GM18951 (cell line): ENCODE results near the gene RNASE9.
"Not testable (repeated sequence)": the region's sequence is repeated elsewhere in the genome, so short reads cannot be mapped to it uniquely, and the experiment has no call there.

Experiments
- POLR2A ChIP-seq: IDR thresholded peaks from 4 replicates; pipeline ENCODE4 v1.6.1; 2011; ENCODE audit warnings: mild to moderate bottlenecking; ENCODE audit not compliant: insufficient read length, insufficient read depth; ENCODE audit errors: extremely low read depth
- in situ Hi-C: fragments of 300-500 bp; cut with MboI; formaldehyde crosslinking; loops from one replicate; pipeline ENCODE4 v1.12.0; 2022; ENCODE audit warnings: low sequenced_read_pairs, mixed read lengths, inconsistent platforms; ENCODE audit not compliant: unreplicated experiment

The RNASE9 gene

DNA sequence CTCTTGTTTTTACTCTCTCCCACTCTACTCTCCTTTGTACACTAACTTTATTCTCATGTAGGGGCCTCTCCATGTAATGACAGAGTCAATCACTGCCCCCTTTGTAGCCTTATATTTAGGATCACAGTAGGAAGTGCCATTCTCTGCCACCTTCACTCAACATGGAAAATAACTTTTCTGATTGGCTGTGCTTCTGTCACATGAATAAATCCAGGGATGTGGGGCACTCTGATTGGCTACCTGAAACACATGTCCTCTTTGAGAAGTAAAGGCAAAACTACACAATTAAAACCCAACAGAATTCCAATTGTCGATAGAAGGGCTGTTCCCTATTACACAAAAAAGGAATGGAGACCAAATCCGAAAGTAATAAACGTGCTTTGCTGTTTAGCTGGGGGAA is at the start of gene RNASE9:
RNASE9 (minus strand) TSS at position 87 of the 400 bp plus-strand sequence.
- in situ Hi-C loops, result no loop called here

DNA sequence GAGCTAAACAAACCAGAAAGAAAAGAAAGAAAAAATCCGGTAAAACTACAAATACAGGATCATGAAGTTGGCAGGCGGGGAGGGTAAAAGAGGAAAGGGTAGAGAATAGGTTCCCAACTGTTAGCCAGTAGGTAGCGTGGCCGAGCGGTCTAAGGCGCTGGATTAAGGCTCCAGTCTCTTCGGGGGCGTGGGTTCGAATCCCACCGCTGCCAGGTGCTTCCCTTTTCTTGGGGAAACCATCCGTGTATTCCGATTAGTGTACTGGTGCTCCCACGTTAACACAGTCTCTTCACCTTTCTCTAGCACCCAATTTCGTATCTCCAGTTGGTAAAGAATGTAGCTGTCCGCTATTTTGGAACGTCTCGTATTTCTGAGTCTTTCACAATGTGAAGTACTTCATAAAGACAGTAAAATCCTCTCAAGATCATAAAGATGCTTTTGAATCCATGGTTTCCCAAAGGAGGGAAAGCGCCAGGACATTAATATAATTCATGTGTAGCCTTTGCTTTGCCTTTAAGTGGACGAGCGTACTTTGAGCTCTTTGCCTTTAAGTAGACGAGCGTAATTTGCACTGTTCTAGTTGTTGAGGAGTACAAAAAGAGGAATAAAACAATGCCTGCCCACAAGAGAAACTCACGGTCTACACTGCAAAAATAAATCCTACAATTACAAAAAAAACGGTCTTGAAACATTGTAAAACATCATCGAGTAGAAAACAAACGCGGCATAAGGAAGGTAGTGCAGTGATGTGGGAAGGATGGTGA is 49.3 kb upstream of the RNASE9 start:
- in situ Hi-C loops, result loop anchor here (5.0 kb wide), 2 partner anchors 77 to 278 kb away; partner anchors contain the start of genes ANG and CCNB1IP1
- no peak for TF ChIP-seq POLR2A

More for the DNA sequence above, at the start of gene RNASE9:
- no peak for TF ChIP-seq POLR2A

DNA sequence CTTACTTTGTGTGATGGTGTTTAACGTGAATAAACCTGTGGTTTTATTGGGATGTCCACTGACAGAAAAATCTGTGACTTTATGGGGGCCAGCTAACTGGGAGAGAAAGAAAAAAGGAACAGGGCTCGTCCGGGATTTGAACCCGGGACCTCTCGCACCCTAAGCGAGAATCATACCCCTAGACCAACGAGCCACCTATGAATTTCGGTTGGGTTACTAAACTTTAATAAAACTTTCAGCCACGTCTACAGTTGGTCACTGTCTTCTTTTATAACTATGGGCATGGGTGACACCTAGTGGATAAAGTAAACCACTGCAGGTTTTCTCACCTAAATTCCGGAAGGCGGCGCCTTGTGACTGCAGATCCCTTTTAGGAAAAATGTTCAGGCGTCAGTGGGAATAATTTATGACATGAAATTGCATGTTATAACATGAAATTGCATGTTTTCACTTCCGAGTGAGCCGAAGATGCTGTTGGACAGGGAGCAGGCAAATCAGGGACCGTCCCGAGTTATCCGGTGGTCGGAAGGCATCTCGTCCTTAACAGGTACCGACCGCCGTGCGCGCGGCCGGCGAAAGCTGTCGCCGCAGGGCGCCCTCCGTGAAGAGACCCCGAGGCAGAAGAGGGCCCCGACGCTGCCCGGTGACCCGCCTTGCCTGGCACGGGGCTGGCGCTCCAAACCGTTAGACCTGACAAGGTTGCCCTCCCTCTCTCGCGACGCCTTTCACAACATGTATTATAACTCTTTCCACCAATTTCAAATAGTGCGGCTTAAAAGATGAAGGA is 48.6 kb upstream of the RNASE9 start:
- no peak for TF ChIP-seq POLR2A
- in situ Hi-C loops, result loop anchor here (5.0 kb wide), 2 partner anchors 78 to 277 kb away; partner anchors contain the start of genes ANG and CCNB1IP1

DNA sequence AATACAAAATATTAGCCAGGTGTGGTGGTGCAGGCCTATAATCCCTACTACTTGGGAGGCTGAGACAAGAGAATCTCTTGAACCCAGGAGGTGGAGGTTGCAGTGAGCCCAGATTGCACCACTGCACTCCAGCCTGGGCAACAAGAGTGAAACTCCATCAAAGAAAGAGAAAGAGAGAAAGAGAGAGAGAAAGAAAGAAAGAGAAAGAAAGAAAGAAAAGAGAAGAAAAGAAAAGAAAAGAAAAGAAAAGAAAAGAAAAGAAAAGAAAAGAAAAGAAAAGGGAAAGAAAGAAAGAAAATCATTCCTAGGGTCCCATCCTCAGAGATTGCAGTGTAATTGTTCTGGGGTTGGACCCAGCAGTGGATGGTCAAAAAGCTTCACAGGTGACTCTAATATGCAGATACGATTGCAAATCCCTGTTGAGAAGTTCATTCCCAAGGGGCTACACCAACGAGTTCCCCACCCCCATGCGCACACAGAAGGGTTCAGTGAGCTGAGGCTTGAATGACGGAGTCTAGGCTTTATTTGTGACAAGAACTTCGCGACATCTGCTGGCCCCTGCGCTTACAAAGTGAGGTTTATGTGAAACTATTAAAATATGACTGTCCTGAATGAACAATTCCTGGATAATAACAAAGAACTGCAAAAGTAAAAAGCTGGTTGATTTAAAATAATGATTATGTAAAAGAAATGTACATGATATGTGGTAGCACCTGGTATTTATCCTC is 47.7 kb upstream of the RNASE9 start:
- TF ChIP-seq POLR2A, result no peak
- in situ Hi-C loops, result no loop called here

DNA sequence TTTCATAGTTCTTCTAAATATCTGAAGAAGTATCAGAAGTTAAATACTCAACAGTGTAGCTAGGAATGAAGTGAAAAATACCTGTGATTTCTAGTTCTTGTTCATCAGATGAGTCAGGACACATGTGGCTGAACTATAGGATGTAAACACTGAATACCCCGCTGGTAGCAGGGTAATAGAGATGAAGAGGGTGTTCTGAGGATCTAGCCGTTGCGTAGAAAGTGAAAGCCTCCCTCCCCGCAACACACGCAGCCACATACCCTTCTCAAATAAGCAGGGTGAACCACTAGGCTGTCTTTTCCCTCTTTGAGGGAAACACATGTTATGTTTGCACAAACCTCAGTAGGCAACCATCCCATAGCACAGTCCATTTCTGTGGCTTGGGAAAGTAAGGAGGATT is 46.8 kb upstream of the RNASE9 start:
- TF ChIP-seq POLR2A, result no peak
- in situ Hi-C loops, result no loop called here

DNA sequence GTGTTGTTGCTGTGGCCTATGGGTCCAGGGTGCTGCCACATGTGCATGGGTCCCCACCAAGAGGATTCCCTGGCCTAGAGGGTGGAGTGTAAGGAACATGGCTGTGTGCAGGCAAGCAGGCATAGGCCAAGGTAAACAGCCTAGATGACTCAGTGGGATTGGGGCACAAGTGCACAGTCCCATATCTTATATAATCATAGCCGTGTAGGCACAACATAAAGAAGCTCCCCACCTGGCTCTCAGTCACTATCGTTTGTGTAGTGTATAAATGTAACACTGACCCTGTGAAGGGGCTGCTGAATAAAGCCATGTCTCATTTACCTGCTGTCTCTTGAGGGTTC is 46.0 kb upstream of the RNASE9 start:
- in situ Hi-C loops, result no loop called here

DNA sequence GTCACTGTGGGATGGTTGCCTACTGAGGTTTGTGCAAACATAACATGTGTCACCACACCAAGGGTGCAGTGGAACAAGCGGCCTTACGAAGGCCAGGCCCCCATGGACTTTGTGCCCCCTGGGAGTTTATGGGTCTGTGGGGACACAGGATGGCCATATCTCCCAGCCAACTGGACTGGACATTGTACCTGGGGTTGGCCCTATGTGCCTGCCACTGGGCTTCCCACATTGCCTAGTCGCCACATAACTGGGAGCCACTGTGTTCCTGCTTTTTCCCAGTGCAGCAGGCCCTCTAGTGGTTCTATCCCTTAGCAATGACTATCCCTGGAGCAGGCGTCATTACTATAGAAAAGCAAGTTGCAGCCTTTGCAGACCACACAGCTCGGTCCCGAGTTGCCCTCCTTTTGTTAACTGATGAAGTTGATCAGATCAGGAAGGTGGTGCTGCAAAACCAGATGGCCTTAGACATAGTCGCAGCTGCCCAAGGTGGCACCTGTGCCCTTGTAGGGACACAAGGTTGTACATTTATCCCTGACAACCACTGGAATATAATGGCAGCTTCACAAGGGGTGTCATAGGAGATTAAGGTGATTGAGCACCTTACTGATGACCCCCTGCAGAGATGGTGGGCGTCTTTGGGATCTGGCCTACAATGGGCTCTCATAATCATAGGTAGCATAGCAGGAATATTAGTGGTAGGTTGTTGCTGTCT is 45.5 kb upstream of the RNASE9 start:
- TF ChIP-seq POLR2A, result no peak
- in situ Hi-C loops, result no loop called here

More for the DNA sequence above, 46.0 kb upstream of the RNASE9 start:
- TF ChIP-seq POLR2A, result no peak

DNA sequence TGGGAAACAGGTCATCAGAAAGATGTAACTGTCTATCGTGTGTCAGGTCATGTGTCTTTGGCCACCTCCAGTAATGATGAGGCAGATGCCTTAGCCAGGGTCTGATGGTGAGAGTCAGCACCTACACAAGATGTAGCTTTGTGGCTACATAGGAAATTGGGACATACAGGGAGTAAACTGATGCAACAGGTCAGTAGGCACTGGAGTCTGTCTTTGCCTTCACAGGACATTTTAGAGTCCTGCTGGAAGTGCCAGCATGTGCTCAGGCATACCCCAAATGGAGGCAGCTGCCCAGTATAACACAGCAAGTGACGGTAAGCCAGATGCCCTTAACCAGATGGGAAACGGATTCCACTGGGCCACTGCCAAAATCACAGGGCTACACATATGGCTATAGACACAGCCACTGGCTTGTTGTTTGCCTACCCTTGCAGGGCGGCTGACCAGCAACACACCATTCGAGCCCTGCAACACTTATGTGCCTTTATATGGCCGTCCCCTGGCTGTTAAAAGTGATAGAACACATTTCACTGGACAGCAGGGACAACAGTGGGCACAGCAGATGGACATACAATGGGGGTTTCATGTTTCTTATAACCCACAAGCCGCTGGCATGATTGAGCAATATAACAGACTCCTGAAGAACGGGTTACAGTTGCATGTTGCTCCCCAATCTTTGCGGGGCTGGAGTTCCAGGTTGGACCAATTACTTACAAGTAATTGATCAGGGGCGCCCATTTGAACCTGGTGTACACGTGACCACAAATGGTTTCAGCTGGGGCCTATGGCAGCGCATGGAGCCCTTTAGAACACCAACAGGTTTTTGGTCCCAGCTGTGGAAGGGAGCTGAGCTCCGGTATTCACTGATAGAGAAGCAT is 43.2 kb upstream of the RNASE9 start:
- no peak for TF ChIP-seq POLR2A
- in situ Hi-C loops, result no loop called here

DNA sequence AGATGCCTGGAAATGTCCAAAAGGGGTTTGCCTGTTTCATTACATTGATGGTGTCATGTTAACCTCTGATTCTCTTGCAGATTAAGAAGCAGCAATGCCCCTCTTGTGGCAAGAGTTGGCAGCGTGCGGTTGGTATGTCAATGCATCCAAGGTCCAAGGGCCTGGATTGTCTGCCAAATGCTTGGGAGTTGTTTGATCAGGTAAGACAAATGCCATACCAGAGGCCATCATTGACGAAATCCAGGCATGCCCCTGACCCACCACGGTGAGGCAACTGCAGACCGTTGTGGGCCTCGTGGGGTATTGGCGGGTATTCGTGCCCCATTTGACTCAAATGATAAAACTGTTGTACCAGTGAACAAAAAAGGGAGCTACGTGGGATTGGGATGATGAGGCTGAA is 41.7 kb upstream of the RNASE9 start:
- in situ Hi-C loops, result no loop called here
- no peak for TF ChIP-seq POLR2A

DNA sequence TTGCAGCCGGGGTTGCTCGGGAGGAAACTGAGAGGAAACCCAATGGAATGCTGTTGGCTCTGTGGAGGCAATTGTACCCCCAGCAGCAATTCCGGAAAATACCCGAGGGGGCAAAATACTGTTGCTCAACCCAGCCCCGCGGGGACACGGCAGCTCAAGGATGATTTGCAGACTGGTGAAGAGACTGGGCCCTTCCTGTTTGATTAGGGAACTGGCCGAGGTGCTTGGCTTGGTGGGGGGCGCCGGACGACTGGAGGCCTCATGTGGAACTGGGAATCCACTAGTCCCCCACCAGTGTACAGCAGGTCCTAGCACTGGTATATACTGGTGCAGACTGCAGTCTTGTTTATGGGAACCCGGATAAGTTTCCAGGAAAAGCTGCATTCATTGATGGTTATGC is 40.7 kb upstream of the RNASE9 start:
- TF ChIP-seq POLR2A, result no peak
- in situ Hi-C loops, result no loop called here

DNA sequence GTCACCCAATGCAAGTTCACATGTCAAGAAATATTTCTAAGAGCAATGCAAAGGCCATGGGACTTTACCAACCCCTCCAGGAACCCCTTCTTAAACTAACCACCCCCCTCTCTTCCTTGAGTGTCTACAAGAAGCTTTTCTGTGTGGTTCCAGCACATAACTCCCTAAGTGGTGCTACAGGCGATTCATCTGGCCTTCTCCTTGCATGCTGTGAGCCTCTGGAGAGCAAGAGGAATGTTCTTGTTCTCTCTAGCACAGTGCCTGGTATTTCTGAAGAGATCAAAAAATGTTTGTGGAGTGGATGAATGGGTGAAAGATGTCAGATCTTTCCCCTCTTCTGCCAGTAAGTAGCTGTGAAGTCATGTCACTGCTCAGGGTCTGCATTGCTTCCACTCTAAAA is 36.3 kb upstream of the RNASE9 start:
- no peak for TF ChIP-seq POLR2A
- in situ Hi-C loops, result no loop called here

DNA sequence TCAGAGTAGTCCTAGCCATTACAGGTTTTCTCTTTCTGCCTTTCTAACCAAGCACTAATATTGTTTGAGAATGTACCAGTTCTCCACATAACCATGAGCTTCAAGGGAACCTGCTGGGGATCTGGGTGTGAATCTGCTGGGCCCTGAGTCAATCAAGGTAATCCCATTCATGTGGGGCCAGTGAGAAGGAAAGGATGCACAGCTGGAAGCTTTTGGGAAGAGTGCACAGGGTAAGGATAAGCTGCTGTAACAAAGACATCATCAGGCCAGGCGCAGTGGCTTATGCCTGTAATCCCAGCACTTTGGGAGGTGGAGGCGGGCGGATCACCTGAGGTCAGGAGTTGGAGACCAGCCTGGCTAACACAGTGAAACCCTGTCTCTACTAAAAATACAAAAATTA is 34.9 kb upstream of the RNASE9 start:
- in situ Hi-C loops, result not testable (repeated sequence)
